ENCODE measurements around the gene C2CD3. TPM values are rescaled to one million over a fixed set of nuclear protein-coding genes. Genes with fewer than 3 reads are reported as not detected.
"Not testable (repeated sequence)": the region's sequence is repeated elsewhere in the genome, so short reads cannot be mapped to it uniquely, and the experiment has no call there.

C2CD3 gene
- total and polyA plus RNA-seq, 2 experiments from 2014 or later = 7.3 to 9.2 TPM

- H3K79me2 ChIP-seq (ENCODE audit: insufficient read depth); H3F3A ChIP-seq (ENCODE audit: insufficient read depth); H3K4me2 ChIP-seq (ENCODE audit: unreplicated experiment); in situ Hi-C loops (cut with MboI); H2AFZ ChIP-seq; H3K9me2 ChIP-seq (ENCODE audit: insufficient read depth); H3K27ac ChIP-seq; DNase-seq; H4K20me1 ChIP-seq (ENCODE audit: insufficient read depth); H3K9me3 ChIP-seq (ENCODE audit: low read depth); H3K9ac ChIP-seq; H3K36me3 ChIP-seq (ENCODE audit: low read depth); H3K4me3 ChIP-seq; H3K27me3 ChIP-seq (replicated peaks; ENCODE audit: insufficient read depth); H3K4me1 ChIP-seq (ENCODE audit: insufficient read depth): not testable (repeated sequence)
- 93 to 100% methylated on average over 1 of the region's 1 CpG for WGBS, 2 experiments (ENCODE audit: low coverage in 1 of 2, low lambda C conversion rate in 2 of 2, missing lambda C conversion rate in 2 of 2)
Observed at GRCh38 chr11:74063628-74064027, 107.2 kb downstream of the C2CD3 start.

DNA sequence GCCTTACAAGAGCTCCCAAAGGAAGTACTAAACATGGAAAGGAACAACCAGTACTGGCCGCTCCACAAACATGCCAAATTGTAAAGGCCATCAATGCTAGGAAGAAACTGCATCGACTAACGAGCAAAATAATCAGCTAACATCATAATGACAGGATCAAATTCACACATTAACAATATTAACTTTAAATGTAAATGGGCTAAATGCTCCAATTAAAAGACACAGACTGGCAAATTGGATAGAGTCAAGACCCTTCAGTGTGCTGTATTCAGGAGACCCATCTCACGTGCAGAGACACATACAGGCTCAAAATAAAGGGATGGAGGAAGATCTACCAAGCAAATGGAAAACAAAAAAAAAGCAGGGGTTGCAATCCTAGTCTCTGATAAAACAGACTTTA lies 109.2 kb downstream of the C2CD3 start:
- DNase-seq; H3K9ac ChIP-seq; H4K20me1 ChIP-seq (ENCODE audit: insufficient read depth); H3K27ac ChIP-seq; H3K9me3 ChIP-seq (ENCODE audit: low read depth); in situ Hi-C loops (cut with MboI); H2AFZ ChIP-seq; H3K4me1 ChIP-seq (ENCODE audit: insufficient read depth); H3K79me2 ChIP-seq (ENCODE audit: insufficient read depth); H3K27me3 ChIP-seq (replicated peaks; ENCODE audit: insufficient read depth); H3K36me3 ChIP-seq (ENCODE audit: low read depth); H3K4me3 ChIP-seq; H3K9me2 ChIP-seq (ENCODE audit: insufficient read depth); H3F3A ChIP-seq (ENCODE audit: insufficient read depth); H3K4me2 ChIP-seq (ENCODE audit: unreplicated experiment): not testable (repeated sequence)
- 96 to 98% methylated on average over 4 of the region's 4 CpGs for WGBS, 2 experiments (ENCODE audit: low coverage in 1 of 2, low lambda C conversion rate in 2 of 2, missing lambda C conversion rate in 2 of 2)

DNA sequence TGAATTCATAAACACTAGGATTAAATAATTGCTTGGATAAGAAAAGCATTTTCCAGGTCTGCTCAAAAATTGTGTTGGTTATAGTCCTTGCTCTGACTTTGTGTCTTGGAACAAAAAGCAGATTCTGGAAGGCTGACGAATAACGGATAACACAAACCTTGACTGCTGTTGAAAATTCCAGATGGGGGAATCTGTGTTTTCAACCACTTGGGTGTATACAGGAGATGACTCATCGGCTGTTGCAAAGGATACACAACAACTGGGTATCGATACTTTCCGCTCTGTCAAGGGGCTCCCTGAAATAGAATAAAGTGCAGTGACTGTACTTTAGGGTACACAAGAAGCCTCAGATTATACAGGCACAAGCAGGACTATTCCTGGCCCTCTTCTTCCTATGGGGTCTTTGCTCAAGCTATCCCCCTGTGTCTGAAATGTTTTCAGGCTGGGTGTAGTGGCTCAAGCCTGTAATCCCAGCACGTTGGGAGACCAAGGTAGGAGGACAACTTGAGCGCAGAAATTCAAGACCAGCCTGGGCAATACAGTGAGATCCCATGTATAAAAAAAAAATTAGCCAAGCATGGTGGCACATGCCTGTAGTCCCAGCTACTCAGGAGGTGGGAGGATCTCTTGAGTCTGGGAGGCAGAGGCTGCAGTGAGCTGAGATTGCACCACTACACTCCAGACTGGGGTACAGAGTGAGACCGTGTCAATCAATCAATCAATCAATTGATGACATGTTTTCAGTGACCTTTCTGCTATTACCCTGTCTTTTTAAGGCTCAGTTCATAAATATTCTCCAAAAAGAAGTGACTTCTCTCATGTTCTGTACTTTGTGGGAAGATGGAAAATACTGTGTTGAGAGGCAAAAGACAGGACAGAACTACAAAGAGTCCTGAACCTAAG lies 113.3 kb downstream of the C2CD3 start:
- H3K9ac ChIP-seq = no peak overlapping the region
- H3K27ac ChIP-seq = no peak overlapping the region
- H3K79me2 ChIP-seq (ENCODE audit: insufficient read depth) = no peaks in the 10 kb centered on the region
- H3K4me1 ChIP-seq (ENCODE audit: insufficient read depth) = peaks cover 9% of the 10 kb centered on the region
- H3K9me3 ChIP-seq (ENCODE audit: low read depth) = no peaks in the 10 kb centered on the region
- no peaks in the 10 kb centered on the region for H3K9me2 ChIP-seq (ENCODE audit: insufficient read depth)
- WGBS, 2 experiments (ENCODE audit: low coverage in 1 of 2, low lambda C conversion rate in 2 of 2, missing lambda C conversion rate in 2 of 2) = 89 to 91% methylated on average over 8 of the region's 8 CpGs
- in situ Hi-C loops (cut with MboI) = no loop called here
- TF ChIP-seq EZH2phosphoT487 (IDR thresholded peaks at IDR 0.05; ENCODE audit: insufficient read depth, low read depth) (no peak), EZH2 (IDR thresholded peaks at IDR 0.05; ENCODE audit: insufficient read depth, poor library complexity, severe bottlenecking) (no peak)
- DNase-seq = peak; percentile 41
- H4K20me1 ChIP-seq (ENCODE audit: insufficient read depth) = no peaks in the 10 kb centered on the region
- no peak overlapping the region for H2AFZ ChIP-seq
- H3K27me3 ChIP-seq (replicated peaks; ENCODE audit: insufficient read depth) = no peaks in the 10 kb centered on the region
- no peaks in the 10 kb centered on the region for H3F3A ChIP-seq (ENCODE audit: insufficient read depth)
- H3K4me3 ChIP-seq = no peak overlapping the region
- no peak overlapping the region for H3K4me2 ChIP-seq (ENCODE audit: unreplicated experiment)
- no peaks in the 10 kb centered on the region for H3K36me3 ChIP-seq (ENCODE audit: low read depth)

DNA sequence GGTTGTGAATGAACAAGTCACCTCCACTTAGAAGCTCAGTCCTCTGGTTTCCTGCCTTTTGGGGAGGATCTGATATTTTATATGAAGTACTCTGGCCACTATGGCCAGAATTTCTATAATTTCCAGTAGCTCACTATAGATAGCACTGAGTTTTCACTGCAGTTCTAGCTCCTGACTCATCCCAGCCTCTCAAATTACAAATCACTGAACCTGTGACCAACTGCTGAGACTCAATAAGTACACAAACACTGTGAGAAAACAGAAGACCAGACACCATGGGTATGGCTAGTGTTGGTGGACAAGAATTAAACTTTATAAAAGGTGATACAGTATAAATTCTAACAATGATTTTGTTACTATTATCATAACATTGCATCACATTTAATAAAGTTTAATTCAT lies 114.9 kb downstream of the C2CD3 start:
- Histone ChIP-seq H3K9ac (no peak overlapping the region), H3K4me1 (ENCODE audit: insufficient read depth) (peaks cover 9% of the 10 kb centered on the region), H3K9me2 (ENCODE audit: insufficient read depth) (no peaks in the 10 kb centered on the region), H3K4me3 (no peak overlapping the region), H4K20me1 (ENCODE audit: insufficient read depth) (no peaks in the 10 kb centered on the region), H2AFZ (no peak overlapping the region), H3K79me2 (ENCODE audit: insufficient read depth) (no peaks in the 10 kb centered on the region), H3K27ac (peak overlapping the region; percentile 22), H3F3A (ENCODE audit: insufficient read depth) (no peaks in the 10 kb centered on the region), H3K9me3 (ENCODE audit: low read depth) (no peaks in the 10 kb centered on the region), H3K36me3 (ENCODE audit: low read depth) (no peaks in the 10 kb centered on the region), H3K27me3 (replicated peaks; ENCODE audit: insufficient read depth) (no peaks in the 10 kb centered on the region), H3K4me2 (ENCODE audit: unreplicated experiment) (peak overlapping the region; percentile 2)
- TF ChIP-seq EZH2 (IDR thresholded peaks at IDR 0.05; ENCODE audit: insufficient read depth, poor library complexity, severe bottlenecking) (no peak), EZH2phosphoT487 (IDR thresholded peaks at IDR 0.05; ENCODE audit: insufficient read depth, low read depth) (no peak)
- in situ Hi-C loops (cut with MboI) = no loop called here
- peak; percentile 80 for DNase-seq

- peaks cover 3% of the 10 kb centered on the region for H3K36me3 ChIP-seq (ENCODE audit: low read depth)
- H3K79me2 ChIP-seq (ENCODE audit: insufficient read depth) = no peaks in the 10 kb centered on the region
- no peak for TF ChIP-seq EZH2 (IDR thresholded peaks at IDR 0.05; ENCODE audit: insufficient read depth, poor library complexity, severe bottlenecking)
- TF ChIP-seq EZH2phosphoT487 (IDR thresholded peaks at IDR 0.05; ENCODE audit: insufficient read depth, low read depth) = no peak
Observed at GRCh38 chr11:74050465-74050864, 120.3 kb downstream of the C2CD3 start.

More at GRCh38 chr11:74050465-74050864, 120.3 kb downstream of the C2CD3 start:
- H4K20me1 ChIP-seq (ENCODE audit: insufficient read depth) = no peaks in the 10 kb centered on the region
- H3K4me2 ChIP-seq (ENCODE audit: unreplicated experiment) = no peak overlapping the region
- peak; percentile 40 for DNase-seq
- H3K27me3 ChIP-seq (replicated peaks; ENCODE audit: insufficient read depth) = no peaks in the 10 kb centered on the region
- WGBS, 2 experiments (ENCODE audit: low coverage in 1 of 2, low lambda C conversion rate in 2 of 2, missing lambda C conversion rate in 2 of 2) = 88 to 90% methylated on average over 3 of the region's 3 CpGs
- no peak overlapping the region for H3K9ac ChIP-seq
- H3K9me2 ChIP-seq (ENCODE audit: insufficient read depth) = no peaks in the 10 kb centered on the region
- no peak overlapping the region for H3K4me3 ChIP-seq
- H3F3A ChIP-seq (ENCODE audit: insufficient read depth) = no peaks in the 10 kb centered on the region
- in situ Hi-C loops (cut with MboI) = no loop called here
- H3K27ac ChIP-seq = no peak overlapping the region
- H2AFZ ChIP-seq = no peak overlapping the region
- peaks cover 7% of the 10 kb centered on the region; the same call in 1 of the 2 replicates for H3K4me1 ChIP-seq (ENCODE audit: insufficient read depth)
- H3K9me3 ChIP-seq (ENCODE audit: low read depth) = no peaks in the 10 kb centered on the region
